SK-N-SH (cell line): ENCODE measurements around the gene SETD5. TPM values are rescaled to one million over a fixed set of nuclear protein-coding genes. Genes with fewer than 3 reads are reported as not detected.

ENCODE experiments used
- CTCF ChIA-PET: fragments of 300-600, 350-600 bp; formaldehyde crosslinking; extraction: SDS; loops from one replicate; lab custom pipeline; 2021; lab: Yijun Ruan, JAX
- POLR2A ChIA-PET: fragments of 350-600 bp; sonication (Branson Sonifier 250); formaldehyde crosslinking; extraction: SDS; loops from one replicate; lab custom pipeline; 2020; ENCODE audit warnings: antibody characterized with exemption, inconsistent platforms; lab: Yijun Ruan, JAX
- DNase-seq: peaks from one replicate; pipeline ENCODE4 v3.0.0; 2012
- H2AFZ ChIP-seq: fragments of 200-600 bp; sonication (generic); 2 replicates; pipeline ENCODE4 v1.8.1; 2016; ENCODE audit warnings: antibody characterized with exemption, mild to moderate bottlenecking, low read depth
- H3F3A ChIP-seq: fragments of 200-600 bp; sonication (generic); replicated peaks from 2 replicates; pipeline ENCODE3; 2016; ENCODE audit warnings: antibody characterized with exemption, mild to moderate bottlenecking; ENCODE audit not compliant: insufficient read depth
- H3K27ac ChIP-seq, 2 experiments: fragments of 200-500 bp in 1 of 2; fragments of 200-600 bp in 1 of 2; sonication (Bioruptor generic) in 1 of 2; sonication (generic), shearing (Covaris generic) in 1 of 2; 2 replicates each; pipeline versions ENCODE4 v1.5.1 to v1.6.1; 2014 to 2016; ENCODE audit warnings: low read depth in 2 of 2, inconsistent platforms in 1 of 2, low read length in 1 of 2, mild to moderate bottlenecking in 1 of 2, mixed read lengths in 1 of 2
- H3K27me3 ChIP-seq: fragments of 200-600 bp; sonication (generic), shearing (Covaris generic); 2 replicates; pipeline ENCODE4 v1.6.1; 2016; ENCODE audit warnings: mixed run types; ENCODE audit not compliant: insufficient read depth
- H3K36me3 ChIP-seq, 2 experiments: fragments of 200-500 bp in 1 of 2; fragments of 200-600 bp in 1 of 2; sonication (Bioruptor generic) in 1 of 2; sonication (generic) in 1 of 2; replicated peaks in 1 of 2; 2 replicates each; pipeline versions ENCODE3 to v1.5.1; 2014 to 2016; ENCODE audit warnings: low read length in 1 of 2, mild to moderate bottlenecking in 1 of 2; ENCODE audit not compliant: insufficient read depth in 2 of 2, control insufficient read depth in 1 of 2
- H3K4me1 ChIP-seq, 2 experiments: fragments of 200-500 bp in 1 of 2; fragments of 200-600 bp in 1 of 2; sonication (Bioruptor generic) in 1 of 2; sonication (generic), shearing (Covaris generic) in 1 of 2; 2 replicates each; pipeline versions ENCODE4 v1.5.1 to v1.6.1; 2014 to 2016; ENCODE audit warnings: low read depth in 1 of 2, low read length in 1 of 2, mixed run types in 1 of 2; ENCODE audit not compliant: insufficient read depth in 2 of 2, control insufficient read depth in 1 of 2
- H3K4me2 ChIP-seq: fragments of 200-600 bp; sonication (generic), shearing (Covaris generic); 2 replicates; pipeline ENCODE4 v1.6.1; 2017; ENCODE audit warnings: mixed run types
- H3K4me3 ChIP-seq, 2 experiments: fragments of 200-500 bp in 1 of 2; fragments of 200-600 bp in 1 of 2; sonication (Bioruptor generic) in 1 of 2; sonication (generic), shearing (Covaris generic) in 1 of 2; 2 replicates each; pipeline versions ENCODE4 v1.5.1 to v1.8.1; 2014 to 2016; ENCODE audit warnings: low read depth in 2 of 2, inconsistent platforms in 1 of 2, low read length in 1 of 2, mild to moderate bottlenecking in 1 of 2, mixed read lengths in 1 of 2, moderate library complexity in 1 of 2
- H3K79me2 ChIP-seq: fragments of 200-600 bp; sonication (generic); 2 replicates; pipeline ENCODE4 v1.8.1; 2017; ENCODE audit warnings: mild to moderate bottlenecking; ENCODE audit not compliant: insufficient read depth
- H3K9ac ChIP-seq: fragments of 200-600 bp; sonication (generic); 2 replicates; pipeline ENCODE4 v1.6.1; 2017; ENCODE audit warnings: mixed run types
- H3K9me2 ChIP-seq: fragments of 200-600 bp; sonication (generic); 2 replicates; pipeline ENCODE4 v1.6.1; 2017; ENCODE audit warnings: mixed run types
- H3K9me3 ChIP-seq: fragments of 200-600 bp; sonication (generic); 2 replicates; pipeline ENCODE4 v1.6.1; 2017; ENCODE audit warnings: mixed run types, mild to moderate bottlenecking, moderate library complexity
- H4K20me1 ChIP-seq: fragments of 200-600 bp; sonication (generic); 2 replicates; pipeline ENCODE4 v1.6.1; 2017; ENCODE audit warnings: mild to moderate bottlenecking, mixed run types; ENCODE audit not compliant: insufficient read depth
- CHD2 ChIP-seq: fragments of 150-350 bp; IDR thresholded peaks from 2 replicates; pipeline ENCODE4 v1.6.1; 2018; ENCODE audit warnings: low read length; ENCODE audit not compliant: partially characterized antibody
- CTCF ChIP-seq: fragments of 200-600 bp; sonication (generic); IDR thresholded peaks from 2 replicates; pipeline ENCODE4 v1.6.1; 2017; ENCODE audit warnings: antibody characterized with exemption, mild to moderate bottlenecking, moderate library complexity
- FOSL2 ChIP-seq: IDR thresholded peaks from 2 replicates; pipeline ENCODE4 v1.4.0; 2012; ENCODE audit warnings: low read depth, mild to moderate bottlenecking, moderate library complexity, borderline replicate concordance
- GABPA ChIP-seq: IDR thresholded peaks from 2 replicates; pipeline ENCODE4 v1.4.0; 2012; ENCODE audit warnings: low read depth, mild to moderate bottlenecking
- RAD21 ChIP-seq: IDR thresholded peaks from 2 replicates; pipeline ENCODE4 v1.6.1; 2012; ENCODE audit warnings: mild to moderate bottlenecking, low read length
- RCOR1 ChIP-seq: fragments of 150-350 bp; IDR thresholded peaks from 2 replicates; pipeline ENCODE4 v1.6.1; 2017; ENCODE audit warnings: antibody characterized with exemption, low read length
- RXRA ChIP-seq: IDR thresholded peaks from 2 replicates; pipeline ENCODE4 v1.4.0; 2012; ENCODE audit warnings: low read depth, mild to moderate bottlenecking, borderline replicate concordance
- TAF1 ChIP-seq: IDR thresholded peaks from 2 replicates; pipeline ENCODE4 v1.6.1; 2012; ENCODE audit warnings: low read depth, mild to moderate bottlenecking, low read length, moderate library complexity, borderline replicate concordance
- TCF12 ChIP-seq: IDR thresholded peaks from 2 replicates; pipeline ENCODE4 v1.4.0; 2012
- USF1 ChIP-seq: IDR thresholded peaks from 2 replicates; pipeline ENCODE4 v1.4.0; 2012; ENCODE audit warnings: low read depth, borderline replicate concordance
- YY1 ChIP-seq: IDR thresholded peaks from 2 replicates; pipeline ENCODE4 v1.4.0; 2012; ENCODE audit warnings: low read depth, mild to moderate bottlenecking
- WGBS: methylation state at CpG from one replicate; pipeline ENCODE4 v1.1.6; 2017; ENCODE audit warnings: low lambda C conversion rate; 5-methylcytosine and 5-hydroxymethylcytosine counted together
- polyA plus RNA-seq, 3 experiments: library from polyadenylated mRNA; depleted of rRNA; stranded (reverse); fragments of >200 nt; gene quantifications; 2 replicates each; pipeline ENCODE4 v1.2.3, GENCODE V29; 2012
- TF ChIP-seq, protein P1 (sequence below): fragments of 150-350 bp; IDR thresholded peaks from 2 replicates; pipeline ENCODE4 v1.6.1; 2016; ENCODE audit warnings: mild to moderate bottlenecking, low read depth, low read length
- TF ChIP-seq, protein P2 (sequence below): fragments of 150-350 bp; IDR thresholded peaks from 2 replicates; pipeline ENCODE4 v1.6.1; 2017; ENCODE audit warnings: antibody characterized with exemption, low read length, low read depth, borderline replicate concordance
- TF ChIP-seq, protein P3 (sequence below): IDR thresholded peaks from 2 replicates; pipeline ENCODE4 v1.4.0; 2012; ENCODE audit warnings: low read depth

Gene SETD5
- polyA plus RNA-seq, 1 of the 3 experiments (the other 2 are of a cell fraction) = 32.3 TPM

DNA sequence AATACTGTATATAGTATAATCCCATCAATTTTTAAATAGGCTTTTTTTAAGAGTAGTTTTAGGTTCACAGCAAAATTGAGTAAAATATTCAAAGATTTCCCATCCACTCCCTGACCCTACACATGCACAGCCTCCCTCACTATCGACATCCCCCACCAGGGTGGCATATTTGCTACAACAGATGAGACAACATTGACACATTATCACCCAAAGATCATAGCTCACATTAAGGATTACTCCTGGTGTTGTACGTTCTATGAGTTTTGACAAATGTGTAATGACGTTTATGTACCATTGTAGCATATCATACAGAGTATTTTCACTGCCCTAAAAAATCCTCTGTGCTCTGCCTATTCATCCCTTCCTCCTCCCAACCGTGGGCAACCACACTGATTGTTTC, 116.9 kb downstream of the SETD5 start:
- H3K9ac ChIP-seq = no peak overlapping the region
- no peak overlapping the region for H3K4me3 ChIP-seq
- no peak overlapping the region for H3K27ac ChIP-seq
- H3K27me3 ChIP-seq = no peaks in the 10 kb centered on the region
- no peaks in the 10 kb centered on the region for H4K20me1 ChIP-seq
- no peaks in the 10 kb centered on the region for H3K9me2 ChIP-seq
- CTCF ChIA-PET = no interaction called here
- H3K4me2 ChIP-seq = no peak overlapping the region
- POLR2A ChIA-PET = no interaction called here
- 37% methylated on average over 4 of the region's 4 CpGs for WGBS
- TF ChIP-seq RAD21 = no peak
- no peak for TF ChIP-seq FOSL2
- no peaks in the 10 kb centered on the region for H3K9me3 ChIP-seq
- DNase-seq = no peak
- H2AFZ ChIP-seq = no peak overlapping the region
- no peaks in the 10 kb centered on the region for H3K79me2 ChIP-seq
- H3F3A ChIP-seq = no peaks in the 10 kb centered on the region
- no peaks in the 10 kb centered on the region for H3K4me1 ChIP-seq
- H3K36me3 ChIP-seq = no peaks in the 10 kb centered on the region

DNA sequence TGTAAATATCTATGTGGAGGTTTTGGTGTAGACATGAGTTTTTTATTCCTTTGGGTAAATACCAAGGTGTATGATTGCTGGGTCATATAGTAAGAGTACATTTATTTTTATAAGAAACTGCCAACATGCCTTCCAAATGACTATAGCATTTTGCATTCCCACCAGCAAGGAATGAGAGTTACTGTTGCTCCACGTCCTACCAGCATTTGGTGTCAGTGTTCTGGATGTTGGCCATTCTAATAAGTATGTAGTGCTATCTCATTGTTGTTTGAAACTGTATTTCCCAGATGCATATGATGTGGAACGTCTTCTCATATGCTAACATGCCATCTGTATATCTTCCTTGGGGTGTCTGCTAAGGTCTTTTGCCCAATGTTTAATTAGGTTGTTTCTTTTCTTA, 117.5 kb downstream of the SETD5 start:
- Histone ChIP-seq H3K4me2 (no peak overlapping the region), H3K27ac (no peak overlapping the region), H3K36me3 (no peaks in the 10 kb centered on the region), H4K20me1 (no peaks in the 10 kb centered on the region), H3K4me3 (no peak overlapping the region), H3K79me2 (no peaks in the 10 kb centered on the region), H3K9me2 (no peaks in the 10 kb centered on the region), H3K27me3 (no peaks in the 10 kb centered on the region), H3F3A (no peaks in the 10 kb centered on the region), H3K4me1 (no peaks in the 10 kb centered on the region), H3K9me3 (no peaks in the 10 kb centered on the region), H2AFZ (no peak overlapping the region), H3K9ac (no peak overlapping the region)
- ChIA-PET POLR2A (no interaction called here), CTCF (no interaction called here)
- DNase-seq = no peak
- WGBS = 31% methylated on average over 2 of the region's 2 CpGs
- no peak for TF ChIP-seq USF1
- TF ChIP-seq, all 33 proteins: peak for 0

DNA sequence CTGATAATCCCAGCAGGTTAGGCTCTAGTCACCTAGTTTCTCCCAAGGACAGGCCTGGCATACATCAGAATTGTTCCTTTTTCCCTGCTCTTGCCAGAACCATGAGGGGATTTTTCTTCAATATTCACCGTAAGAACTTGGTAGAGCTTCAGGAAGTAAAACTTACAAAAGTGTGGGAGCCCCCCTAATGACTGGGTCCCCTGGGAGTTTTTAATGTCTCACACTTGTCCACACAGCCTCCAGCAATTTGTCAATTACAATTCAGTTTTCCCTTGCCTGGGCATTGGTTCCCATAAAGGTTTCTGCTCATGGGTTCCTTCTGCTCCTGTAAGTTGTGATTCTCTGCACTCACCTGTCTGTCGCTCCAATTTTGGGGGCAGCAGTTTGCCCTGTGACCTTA, 127.7 kb downstream of the SETD5 start:
- POLR2A ChIA-PET = no interaction called here
- TF ChIP-seq GABPA = no peak
- TF ChIP-seq, protein P1, sequence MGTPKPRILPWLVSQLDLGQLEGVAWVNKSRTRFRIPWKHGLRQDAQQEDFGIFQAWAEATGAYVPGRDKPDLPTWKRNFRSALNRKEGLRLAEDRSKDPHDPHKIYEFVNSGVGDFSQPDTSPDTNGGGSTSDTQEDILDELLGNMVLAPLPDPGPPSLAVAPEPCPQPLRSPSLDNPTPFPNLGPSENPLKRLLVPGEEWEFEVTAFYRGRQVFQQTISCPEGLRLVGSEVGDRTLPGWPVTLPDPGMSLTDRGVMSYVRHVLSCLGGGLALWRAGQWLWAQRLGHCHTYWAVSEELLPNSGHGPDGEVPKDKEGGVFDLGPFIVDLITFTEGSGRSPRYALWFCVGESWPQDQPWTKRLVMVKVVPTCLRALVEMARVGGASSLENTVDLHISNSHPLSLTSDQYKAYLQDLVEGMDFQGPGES = no peak
- TF ChIP-seq FOSL2 = no peak
- TF ChIP-seq TAF1 = no peak
- TF ChIP-seq RXRA = no peak
- TF ChIP-seq RAD21 = no peak
- no peak for TF ChIP-seq TCF12
- no peak for TF ChIP-seq CTCF
- TF ChIP-seq, protein P2, sequence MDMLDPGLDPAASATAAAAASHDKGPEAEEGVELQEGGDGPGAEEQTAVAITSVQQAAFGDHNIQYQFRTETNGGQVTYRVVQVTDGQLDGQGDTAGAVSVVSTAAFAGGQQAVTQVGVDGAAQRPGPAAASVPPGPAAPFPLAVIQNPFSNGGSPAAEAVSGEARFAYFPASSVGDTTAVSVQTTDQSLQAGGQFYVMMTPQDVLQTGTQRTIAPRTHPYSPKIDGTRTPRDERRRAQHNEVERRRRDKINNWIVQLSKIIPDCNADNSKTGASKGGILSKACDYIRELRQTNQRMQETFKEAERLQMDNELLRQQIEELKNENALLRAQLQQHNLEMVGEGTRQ = no peak
- TF ChIP-seq, protein P3, sequence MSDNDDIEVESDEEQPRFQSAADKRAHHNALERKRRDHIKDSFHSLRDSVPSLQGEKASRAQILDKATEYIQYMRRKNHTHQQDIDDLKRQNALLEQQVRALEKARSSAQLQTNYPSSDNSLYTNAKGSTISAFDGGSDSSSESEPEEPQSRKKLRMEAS = no peak
- no peak for TF ChIP-seq YY1
- TF ChIP-seq CHD2 = no peak
- TF ChIP-seq RCOR1 = no peak
- TF ChIP-seq, all 33 proteins: peak for 0
- CTCF ChIA-PET = no interaction called here
- no peaks in the 10 kb centered on the region for H3K27me3 ChIP-seq
- H3K4me1 ChIP-seq = no peaks in the 10 kb centered on the region
- no peaks in the 10 kb centered on the region for H3F3A ChIP-seq
- H2AFZ ChIP-seq = no peak overlapping the region
- no peak overlapping the region for H3K4me2 ChIP-seq
- no peak overlapping the region for H3K4me3 ChIP-seq
- H3K9me2 ChIP-seq = no peaks in the 10 kb centered on the region
- no peak overlapping the region for H3K27ac ChIP-seq
- 66% methylated on average over 2 of the region's 2 CpGs for WGBS
- H3K36me3 ChIP-seq = no peaks in the 10 kb centered on the region
- no peak overlapping the region for H3K9ac ChIP-seq
- H3K9me3 ChIP-seq = no peaks in the 10 kb centered on the region
- H4K20me1 ChIP-seq = no peaks in the 10 kb centered on the region
- no peaks in the 10 kb centered on the region for H3K79me2 ChIP-seq
- no peak for DNase-seq
